GM23338 (cell line): ENCODE results near the gene CHST4. TPM values are rescaled to one million over a fixed set of nuclear protein-coding genes. Genes with fewer than 3 reads are reported as not detected.

Source experiments
- ATAC-seq: fragments of 200-7000 bp; cut with Tn5 transposase; 3 replicates; pipeline ENCODE4 v1.9.1; 2020
- DNase-seq: peaks from one replicate; pipeline ENCODE4 v3.0.0-alpha.2; 2015; ENCODE audit warnings: low spot score
- H2AFZ ChIP-seq: fragments of 200-600 bp; sonication (generic); 2 replicates; pipeline ENCODE4 v1.8.0; 2016; ENCODE audit warnings: antibody characterized with exemption, mild to moderate bottlenecking, moderate library complexity
- H3F3A ChIP-seq: fragments of 200-600 bp; sonication (generic); replicated peaks from 2 replicates; pipeline ENCODE4 v1.8.0; 2017; ENCODE audit warnings: antibody characterized with exemption, mixed run types, low read depth
- H3K27ac ChIP-seq: fragments of 200-600 bp; sonication (generic); 2 replicates; pipeline ENCODE4 v1.6.1; 2016; ENCODE audit warnings: low read depth
- H3K27me3 ChIP-seq: fragments of 200-600 bp; sonication (generic); 2 replicates; pipeline ENCODE4 v1.8.0; 2016; ENCODE audit warnings: mild to moderate bottlenecking, mixed run types, moderate library complexity; ENCODE audit not compliant: insufficient read depth
- H3K36me3 ChIP-seq: fragments of 200-600 bp; sonication (generic); 2 replicates; pipeline ENCODE4 v1.8.0; 2016; ENCODE audit warnings: mild to moderate bottlenecking; ENCODE audit not compliant: insufficient read depth
- H3K4me1 ChIP-seq: fragments of 200-600 bp; sonication (generic); 2 replicates; pipeline ENCODE4 v1.8.0; 2016; ENCODE audit warnings: mild to moderate bottlenecking, moderate library complexity; ENCODE audit not compliant: insufficient read depth
- H3K4me2 ChIP-seq: fragments of 200-600 bp; sonication (generic); 2 replicates; pipeline ENCODE4 v1.7.1; 2017; ENCODE audit warnings: mixed run types
- H3K4me3 ChIP-seq: fragments of 200-600 bp; sonication (generic); 2 replicates; pipeline ENCODE4 v1.6.1; 2016; ENCODE audit warnings: mixed run types
- H3K79me2 ChIP-seq: fragments of 200-600 bp; sonication (generic); replicated peaks from 2 replicates; pipeline ENCODE4 v1.8.0; 2017; ENCODE audit warnings: mild to moderate bottlenecking; ENCODE audit not compliant: insufficient read depth
- H3K9me2 ChIP-seq: fragments of 200-600 bp; sonication (generic); 2 replicates; pipeline ENCODE4 v1.8.0; 2017; ENCODE audit not compliant: insufficient read depth
- H4K20me1 ChIP-seq: fragments of 200-600 bp; sonication (generic); replicated peaks from 2 replicates; pipeline ENCODE4 v1.8.0; 2017; ENCODE audit warnings: mild to moderate bottlenecking; ENCODE audit not compliant: insufficient read depth
- H3K27ac Mint-ChIP-seq: 2 replicates; pipeline ENCODE4 v1.8.0; 2020; ENCODE audit warnings: inconsistent platforms, mild to moderate bottlenecking, moderate library complexity, mixed read lengths
- H3K27me3 Mint-ChIP-seq: 3 replicates; pipeline ENCODE4 v1.8.0; 2022; ENCODE audit warnings: low read depth, mild to moderate bottlenecking, moderate library complexity, mixed read lengths, inconsistent platforms; ENCODE audit not compliant: insufficient read depth, poor library complexity
- H3K36me3 Mint-ChIP-seq: 3 replicates; pipeline ENCODE4 v1.8.0; 2021; ENCODE audit warnings: low read depth, mild to moderate bottlenecking, inconsistent platforms, moderate library complexity, mixed read lengths
- H3K4me1 Mint-ChIP-seq: 3 replicates; pipeline ENCODE4 v1.8.0; 2020; ENCODE audit warnings: mild to moderate bottlenecking, inconsistent platforms, mixed read lengths
- H3K4me3 Mint-ChIP-seq: 3 replicates; pipeline ENCODE4 v1.8.0; 2021; ENCODE audit warnings: moderate library complexity, mild to moderate bottlenecking, inconsistent platforms, mixed read lengths
- H3K9me3 Mint-ChIP-seq: 3 replicates; pipeline ENCODE4 v1.8.0; 2020; ENCODE audit warnings: moderate library complexity, mild to moderate bottlenecking, inconsistent platforms, mixed read lengths
- CREB1 ChIP-seq: fragments of 250-450 bp; sonication (Bioruptor Pico); IDR thresholded peaks from 2 replicates; pipeline ENCODE4 v1.5.0; 2020; ENCODE audit warnings: low read depth, mild to moderate bottlenecking, moderate library complexity
- CTCF ChIP-seq, 2 experiments: fragments of 200-600 bp in 1 of 2; sonication (generic) in 1 of 2; conservative IDR thresholded peaks; 2 replicates each; pipeline versions ENCODE4 v1.5.1 to v1.6.1; 2016 to 2017; ENCODE audit warnings: antibody characterized with exemption in 2 of 2, low read depth in 2 of 2, mild to moderate bottlenecking in 2 of 2, moderate library complexity in 1 of 2
- EZH2 ChIP-seq: fragments of 200-600 bp; sonication (generic); IDR thresholded peaks from one replicate; pipeline ENCODE4 v1.8.0; 2017; ENCODE audit warnings: antibody characterized with exemption, mild to moderate bottlenecking, low read depth; ENCODE audit not compliant: unreplicated experiment
- EZH2phosphoT487 ChIP-seq: fragments of 200-600 bp; sonication (generic); IDR thresholded peaks from one replicate; pipeline ENCODE4 v1.8.1; 2018; ENCODE audit warnings: antibody characterized with exemption; ENCODE audit not compliant: unreplicated experiment
- JUNB ChIP-seq: IDR thresholded peaks from one replicate; pipeline ENCODE4 v1.6.1; 2016; ENCODE audit warnings: antibody characterized with exemption; ENCODE audit not compliant: unreplicated experiment
- NANOG ChIP-seq: IDR thresholded peaks from 2 replicates; pipeline ENCODE4 v1.6.1; 2016; ENCODE audit warnings: antibody characterized with exemption, borderline replicate concordance
- POLR2AphosphoS5 ChIP-seq: IDR thresholded peaks from 2 replicates; pipeline ENCODE4 v1.6.1; 2016; ENCODE audit warnings: antibody characterized with exemption, low read depth
- REST ChIP-seq: IDR thresholded peaks from one replicate; pipeline ENCODE4 v1.6.1; 2018; ENCODE audit warnings: antibody characterized with exemption; ENCODE audit not compliant: unreplicated experiment
- STAT1 ChIP-seq: IDR thresholded peaks from one replicate; pipeline ENCODE4 v1.6.1; 2016; ENCODE audit warnings: antibody characterized with exemption; ENCODE audit not compliant: unreplicated experiment
- ZNF114 ChIP-seq: fragments of 250-450 bp; sonication (Bioruptor Pico); IDR thresholded peaks from 2 replicates; pipeline ENCODE4 v1.5.0; 2020; ENCODE audit warnings: mild to moderate bottlenecking, moderate library complexity
- ZNF331 ChIP-seq: fragments of 250-450 bp; sonication (Bioruptor Pico); IDR thresholded peaks from 2 replicates; pipeline ENCODE4 v1.5.0; 2020; ENCODE audit warnings: low read depth, mild to moderate bottlenecking, moderate library complexity
- polyA plus RNA-seq: library from polyadenylated mRNA; unstranded; fragments of >200 nt; fragmentation: Nextera tagmentation; extraction: Ambion mirVana; gene quantifications from 2 replicates; pipeline ENCODE4 v1.2.1, GENCODE V29; 2016
- total RNA-seq: library from RNA; depleted of rRNA; stranded (reverse); fragments of >200 nt; shearing (Covaris generic); gene quantifications from 2 replicates; pipeline ENCODE4 v1.2.3, GENCODE V29; 2014
- TF ChIP-seq, protein P1 (sequence below): IDR thresholded peaks from 2 replicates; pipeline ENCODE4 v1.6.1; 2016; ENCODE audit warnings: antibody characterized with exemption

Gene CHST4
- total and polyA plus RNA-seq, 2 experiments from 2014 or later: 5.5 to 17.8 TPM

DNA sequence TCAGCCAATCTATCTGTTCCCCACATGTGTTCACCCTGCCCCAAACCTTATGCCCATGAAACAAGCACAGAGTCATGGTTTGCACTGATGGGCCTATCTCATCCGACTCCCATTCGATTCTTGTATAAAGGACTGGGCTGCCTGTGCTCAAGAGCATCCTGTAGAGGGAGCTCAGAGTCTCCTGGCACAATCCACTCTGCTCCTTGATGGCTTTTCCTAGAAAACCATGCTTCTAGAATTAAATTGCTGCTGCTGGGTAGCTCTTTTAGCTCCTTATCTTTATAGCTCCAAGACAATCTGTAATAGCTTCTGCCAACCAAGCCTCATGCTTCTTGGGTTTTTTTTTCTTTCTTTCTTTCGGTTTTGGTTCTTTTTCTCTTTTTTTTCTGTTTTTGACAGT, 46.8 kb upstream of the CHST4 start:
- H3K27me3 Mint-ChIP-seq: no peaks in the 10 kb centered on the region
- peak; percentile 87 for ATAC-seq

GRCh38 chr16:71480956-71481355, 45.3 kb upstream of the CHST4 start:
- no peaks in the 10 kb centered on the region for H4K20me1 ChIP-seq
- H3K79me2 ChIP-seq: no peaks in the 10 kb centered on the region
- H3K27me3 Mint-ChIP-seq: no peaks in the 10 kb centered on the region
- H3K4me3 Mint-ChIP-seq: no peak overlapping the region
- no peak overlapping the region for H3K27ac Mint-ChIP-seq
- H3K4me2 ChIP-seq: no peak overlapping the region
- no peak overlapping the region for H3K27ac ChIP-seq
- ATAC-seq (no peak), DNase-seq (no peak)
- no peaks in the 10 kb centered on the region for H3K9me3 Mint-ChIP-seq
- H3K4me3 ChIP-seq: no peak overlapping the region
- H2AFZ ChIP-seq: no peak overlapping the region
- no peaks in the 10 kb centered on the region for H3F3A ChIP-seq
- peaks cover 7% of the 10 kb centered on the region; the same call in 2 of the 3 replicates for H3K4me1 Mint-ChIP-seq
- no peaks in the 10 kb centered on the region for H3K9me2 ChIP-seq
- H3K27me3 ChIP-seq: no peaks in the 10 kb centered on the region
- 0 out of 3 replicates have a peak, but pooled peaks cover 3% of the 10 kb centered on the region for H3K36me3 Mint-ChIP-seq
- no peaks in the 10 kb centered on the region for H3K36me3 ChIP-seq
- H3K4me1 ChIP-seq: no peaks in the 10 kb centered on the region; the same call in none of the 2 replicates
- TF ChIP-seq ZNF331 (CRISPR knock-in tag): no peak
- TF ChIP-seq JUNB: no peak
- no peak for TF ChIP-seq POLR2AphosphoS5
- TF ChIP-seq, protein P1, sequence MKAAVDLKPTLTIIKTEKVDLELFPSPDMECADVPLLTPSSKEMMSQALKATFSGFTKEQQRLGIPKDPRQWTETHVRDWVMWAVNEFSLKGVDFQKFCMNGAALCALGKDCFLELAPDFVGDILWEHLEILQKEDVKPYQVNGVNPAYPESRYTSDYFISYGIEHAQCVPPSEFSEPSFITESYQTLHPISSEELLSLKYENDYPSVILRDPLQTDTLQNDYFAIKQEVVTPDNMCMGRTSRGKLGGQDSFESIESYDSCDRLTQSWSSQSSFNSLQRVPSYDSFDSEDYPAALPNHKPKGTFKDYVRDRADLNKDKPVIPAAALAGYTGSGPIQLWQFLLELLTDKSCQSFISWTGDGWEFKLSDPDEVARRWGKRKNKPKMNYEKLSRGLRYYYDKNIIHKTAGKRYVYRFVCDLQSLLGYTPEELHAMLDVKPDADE: no peak
- TF ChIP-seq EZH2phosphoT487: no peak
- TF ChIP-seq CREB1: no peak
- no peak for TF ChIP-seq NANOG
- no peak for TF ChIP-seq EZH2
- TF ChIP-seq CTCF (conservative IDR thresholded peaks at IDR 0.05; ENCODE audit: low read depth in 2 of 2): no peak
- no peak for TF ChIP-seq STAT1
- TF ChIP-seq ZNF114 (CRISPR knock-in tag): no peak
- TF ChIP-seq REST: no peak

More for the DNA sequence above, 46.8 kb upstream of the CHST4 start:
- Mint-ChIP-seq H3K4me3 (no peak overlapping the region), H3K36me3 (0 out of 3 replicates have a peak, but pooled peaks cover 3% of the 10 kb centered on the region), H3K4me1 (peaks cover 7% of the 10 kb centered on the region; the same call in 2 of the 3 replicates), H3K9me3 (no peaks in the 10 kb centered on the region), H3K27ac (no peak overlapping the region)
- Histone ChIP-seq H3K27ac (no peak overlapping the region), H3K36me3 (no peaks in the 10 kb centered on the region), H3F3A (no peaks in the 10 kb centered on the region), H3K4me2 (no peak overlapping the region), H2AFZ (no peak overlapping the region), H3K27me3 (no peaks in the 10 kb centered on the region), H4K20me1 (no peaks in the 10 kb centered on the region), H3K4me1 (no peaks in the 10 kb centered on the region; the same call in 1 of the 2 replicates), H3K79me2 (no peaks in the 10 kb centered on the region), H3K4me3 (no peak overlapping the region), H3K9me2 (no peaks in the 10 kb centered on the region)
- TF ChIP-seq EZH2phosphoT487 (no peak), CTCF (conservative IDR thresholded peaks at IDR 0.05; ENCODE audit: low read depth in 2 of 2) (peak; percentile 70 to 84)
- peak; percentile 77 for DNase-seq
